HG03135 (cell line): Measurements from ENCODE around the gene POGLUT2.
"Not testable (repeated sequence)": the region's sequence is repeated elsewhere in the genome, so short reads cannot be mapped to it uniquely, and the experiment has no call there.

ENCODE experiments used
- ATAC-seq: cut with Tn5 transposase; IDR thresholded peaks from one replicate; pipeline ENCODE4 v1.9.1; 2021; ENCODE audit warnings: mild to moderate bottlenecking, moderate library complexity; ENCODE audit not compliant: unreplicated experiment

POGLUT2 gene

DNA sequence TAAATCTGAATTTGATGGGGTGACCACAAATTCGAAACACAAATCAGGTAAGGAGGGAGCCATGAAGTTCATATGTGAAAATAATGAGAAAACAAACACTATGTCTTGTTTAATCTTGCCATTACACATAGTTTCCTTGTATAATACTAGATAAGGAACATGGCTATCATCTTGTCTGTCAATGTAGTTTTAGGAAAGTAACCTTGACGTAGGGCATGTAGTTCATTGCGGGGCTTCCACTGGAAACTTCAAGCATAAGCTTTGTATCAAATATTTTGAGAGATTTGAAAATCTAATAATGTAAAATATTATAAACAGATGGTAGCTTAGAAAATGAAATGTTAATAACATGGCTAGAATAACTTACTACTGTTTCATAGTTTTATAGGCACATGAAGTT, 8.9 kb upstream of the POGLUT2 start:
- no peak for ATAC-seq

- no peak for ATAC-seq
Observed at GRCh38 chr13:102805680-102806079, 6.9 kb upstream of the POGLUT2 start.

GRCh38 chr13:102800145-102801041, 1.6 kb upstream of the POGLUT2 start:
- ATAC-seq: peak; percentile 75

DNA sequence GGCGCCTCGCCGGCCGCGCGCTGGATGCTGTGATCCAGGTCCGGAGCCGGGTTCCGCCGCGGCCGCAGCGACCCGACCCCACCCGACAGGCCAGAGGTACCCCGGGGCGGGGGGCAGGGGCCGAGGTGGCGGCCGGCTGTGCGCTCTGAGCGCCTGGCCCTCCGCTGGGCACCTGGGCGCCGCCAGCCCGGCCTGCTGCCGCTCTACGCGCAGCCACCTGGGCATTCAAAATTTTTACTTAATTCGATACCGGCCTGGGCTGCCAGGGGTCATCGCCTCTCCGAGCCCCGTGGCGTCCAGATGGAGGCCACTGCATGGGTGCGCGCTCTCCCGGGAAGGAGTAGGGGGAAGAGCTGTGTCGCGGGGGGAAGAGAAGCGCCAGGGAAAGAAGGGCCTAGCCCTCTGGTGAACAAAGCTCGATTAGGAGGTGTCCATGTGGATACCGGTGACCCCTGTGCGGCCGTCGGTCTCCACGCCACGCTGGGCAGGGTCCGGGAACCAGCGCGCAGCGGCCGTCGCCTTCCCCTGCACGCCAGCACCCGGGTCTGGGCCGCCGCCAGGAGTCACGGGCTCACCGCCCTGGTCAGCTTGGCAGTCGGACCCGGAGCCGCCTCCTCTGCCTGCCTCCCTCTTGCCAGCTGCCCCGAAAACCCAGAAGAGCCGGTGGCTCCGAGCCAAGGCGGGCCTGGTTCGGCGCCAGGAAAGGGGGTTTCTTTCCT, 809 bp upstream of the POGLUT2 start:
- ATAC-seq: peak; percentile 6

DNA sequence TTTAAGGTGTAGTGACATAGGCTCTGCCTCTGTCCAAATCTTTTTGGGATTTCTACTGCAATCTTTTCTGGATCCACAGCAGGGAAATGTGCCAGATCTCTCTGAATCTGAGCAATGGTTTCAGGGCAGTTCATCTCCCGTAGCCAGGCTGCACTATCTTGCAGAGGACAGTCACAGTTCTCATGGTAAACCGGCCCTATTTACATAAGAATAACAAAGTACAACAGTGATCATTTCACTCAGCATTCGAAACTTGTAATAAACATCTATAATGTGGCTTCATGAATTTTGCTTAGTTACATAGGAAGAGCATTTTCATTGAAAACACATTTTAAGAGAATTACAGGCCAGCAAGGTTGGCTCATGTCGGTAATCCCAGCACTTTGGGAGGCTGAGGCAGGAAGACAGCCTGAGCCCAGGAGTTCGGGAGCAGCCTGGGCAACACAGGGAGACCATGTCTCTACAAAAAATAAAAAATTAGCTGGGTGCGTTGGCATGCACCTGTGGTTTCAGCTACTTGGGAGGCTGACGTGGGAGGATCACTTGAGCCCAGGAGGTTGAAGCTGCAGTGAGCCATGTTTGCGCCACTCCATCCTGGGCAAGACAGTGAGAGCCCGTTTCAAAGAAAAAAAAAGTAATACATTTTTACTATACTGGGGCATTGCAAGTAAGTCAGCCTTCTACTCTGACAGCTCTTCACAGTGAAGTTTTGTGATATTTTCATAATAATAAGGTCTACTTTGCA, 5.0 kb downstream of the POGLUT2 start:
- ATAC-seq: no peak

DNA sequence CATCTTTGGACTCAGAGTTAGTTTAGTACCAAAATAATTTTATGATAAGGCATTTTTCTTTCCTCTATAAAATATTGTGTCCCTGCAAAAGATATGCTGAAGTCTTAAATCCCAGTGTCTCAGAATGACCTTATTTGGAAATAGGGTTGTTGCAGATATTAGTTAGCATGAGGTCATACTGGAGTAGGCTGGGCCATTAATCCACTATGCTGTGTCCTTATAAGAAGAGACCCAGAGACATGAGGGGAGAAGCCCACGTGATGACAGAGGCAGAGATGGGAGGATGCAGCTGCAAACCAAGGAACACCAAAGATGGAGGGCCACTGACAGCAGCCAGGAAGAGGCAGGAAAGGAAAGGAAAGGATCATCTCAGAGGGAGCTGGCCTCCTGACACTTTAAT, 6.4 kb downstream of the POGLUT2 start:
- ATAC-seq: no peak

DNA sequence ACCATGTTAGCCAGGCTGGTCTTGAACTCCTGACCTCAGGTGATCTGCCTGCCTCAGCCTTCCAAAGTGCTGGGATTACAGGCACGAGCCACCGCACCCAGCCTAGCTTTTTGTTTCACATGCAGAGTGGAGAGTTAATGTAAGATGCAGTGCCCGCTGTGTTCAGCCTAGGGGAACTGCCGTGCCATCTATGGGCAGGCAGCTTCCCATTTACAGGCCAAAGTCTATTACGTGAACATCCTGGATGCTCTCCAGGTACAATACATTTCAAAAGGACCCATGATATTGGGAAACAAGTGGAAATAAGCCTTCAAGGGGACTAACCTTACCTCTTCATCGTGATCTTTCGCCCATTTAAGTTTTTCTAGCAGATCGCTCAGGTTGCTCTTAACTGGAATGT, 10.1 kb downstream of the POGLUT2 start:
- ATAC-seq: no peak

GRCh38 chr13:102784483-102784882, 14.3 kb downstream of the POGLUT2 start:
- ATAC-seq: no peak

DNA sequence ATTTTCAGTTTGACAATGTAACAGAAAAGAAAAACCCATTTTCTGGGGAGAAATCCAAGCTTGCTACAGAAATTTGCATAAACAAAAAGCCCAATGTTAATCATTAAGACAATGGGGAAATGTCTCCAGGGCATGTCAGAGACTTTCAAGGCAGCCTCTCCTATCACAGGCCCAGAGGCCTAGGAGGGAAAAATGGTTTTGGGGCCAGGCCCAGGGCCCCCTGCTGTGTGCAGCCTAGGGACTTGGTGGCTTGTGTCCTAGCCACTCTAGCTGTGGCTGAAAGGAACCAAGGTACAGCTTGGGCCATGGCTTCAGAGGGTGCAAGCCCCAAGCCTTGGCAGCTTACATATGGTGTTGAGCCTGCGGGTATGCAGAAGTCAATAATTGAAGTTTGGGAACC, 17.2 kb downstream of the POGLUT2 start:
- no peak for ATAC-seq

DNA sequence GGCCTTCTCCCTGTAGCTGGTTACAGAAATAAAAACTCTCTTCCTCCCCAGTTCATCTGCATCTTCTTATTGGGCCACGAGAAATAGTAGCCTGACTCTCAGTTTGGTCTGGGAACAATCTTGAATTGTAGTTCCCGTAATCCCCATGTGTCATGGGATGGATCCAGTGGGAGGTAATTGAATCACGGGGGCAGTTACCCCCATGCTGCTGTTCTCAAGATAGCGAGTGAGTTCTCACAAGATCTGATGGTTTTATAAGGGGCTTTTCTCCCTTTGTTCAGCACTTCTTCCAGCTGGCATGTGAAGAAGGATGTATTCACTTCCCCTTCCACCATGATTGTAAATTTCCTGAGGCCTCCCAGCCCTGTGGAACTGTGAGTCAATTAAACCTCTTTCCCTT, 18.1 kb downstream of the POGLUT2 start:
- ATAC-seq: not testable (repeated sequence)

GRCh38 chr13:102779436-102780159, 19.2 kb downstream of the POGLUT2 start:
- no peak for ATAC-seq

DNA sequence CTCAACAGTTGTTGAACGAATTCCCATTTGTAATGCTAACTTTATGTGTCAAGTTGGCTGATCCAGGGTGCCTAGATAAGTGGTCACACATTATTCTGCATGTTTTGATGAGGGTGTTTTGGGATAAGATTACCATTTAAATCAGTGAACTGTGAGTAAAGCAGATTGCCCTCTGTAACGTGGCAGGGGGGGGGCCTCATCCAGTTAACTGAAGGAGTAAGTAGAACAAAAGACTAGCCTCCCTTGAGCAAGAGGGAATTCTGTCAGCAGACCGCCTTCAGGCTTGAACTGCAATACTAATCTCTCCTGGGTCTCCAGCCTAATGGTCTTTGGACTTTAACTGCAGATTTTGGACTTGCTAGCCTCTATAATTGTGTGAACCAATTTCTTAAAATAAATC, 21.0 kb downstream of the POGLUT2 start:
- ATAC-seq: no peak

DNA sequence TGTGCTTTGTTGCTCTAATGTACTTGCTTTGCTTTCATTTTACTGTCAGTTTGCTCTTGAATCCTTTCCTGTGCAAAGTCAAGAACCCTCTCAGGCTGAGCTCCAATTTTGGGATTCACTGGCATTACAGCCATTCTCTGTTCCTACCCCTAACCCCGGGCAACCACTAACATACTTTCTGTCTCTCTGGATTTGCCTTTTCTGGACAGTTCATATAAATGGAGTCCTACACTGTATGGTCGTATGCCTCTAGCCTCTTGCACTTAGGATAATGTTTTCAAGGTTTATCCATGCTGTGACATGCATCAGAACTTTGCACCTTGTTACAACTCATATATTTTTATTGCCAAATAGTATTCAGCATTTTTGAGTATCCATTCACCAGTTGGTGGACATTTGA, 22.5 kb downstream of the POGLUT2 start:
- no peak for ATAC-seq

DNA sequence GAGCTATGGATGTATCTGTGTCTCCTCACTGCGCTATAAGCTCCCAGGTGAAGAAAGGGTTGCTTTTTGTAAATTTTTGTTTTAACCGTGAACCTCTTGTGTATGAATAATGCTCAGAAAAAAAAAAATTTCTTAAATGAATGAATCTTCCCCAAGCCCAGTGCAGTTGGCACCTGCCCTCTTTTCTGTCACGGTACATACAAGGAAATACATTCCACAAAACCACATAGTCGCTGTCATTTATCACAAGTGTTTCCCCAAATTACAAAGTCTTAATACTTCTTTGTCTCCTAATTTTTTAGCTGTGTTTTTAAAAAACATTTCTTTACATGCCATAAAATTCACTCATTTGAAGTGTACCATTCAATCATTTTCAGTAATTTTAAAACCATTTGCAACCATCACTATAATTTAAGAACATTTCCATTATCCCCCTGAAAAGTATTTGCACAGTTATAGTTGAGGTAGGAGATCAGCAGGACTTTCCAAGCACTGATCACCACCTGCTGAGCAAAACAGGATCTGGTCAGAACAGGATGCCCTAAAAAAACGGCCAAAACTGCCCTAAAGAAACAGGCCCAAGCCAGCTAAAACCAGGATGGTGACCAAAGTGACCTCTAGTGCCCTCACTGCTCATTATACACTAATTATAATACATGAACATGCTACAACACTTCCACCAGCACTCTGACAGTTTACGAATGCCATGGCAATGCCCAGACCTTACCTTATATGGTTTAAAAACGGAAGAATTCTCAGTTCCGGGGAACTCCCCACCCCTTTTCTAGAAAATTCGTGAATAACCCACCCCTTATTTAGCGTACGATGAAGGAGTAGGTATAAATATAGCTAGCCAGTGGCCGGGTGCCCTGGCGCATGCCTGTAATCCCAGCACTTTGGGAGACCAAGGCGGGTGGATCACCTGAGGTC, 23.9 kb downstream of the POGLUT2 start:
- no peak for ATAC-seq

DNA sequence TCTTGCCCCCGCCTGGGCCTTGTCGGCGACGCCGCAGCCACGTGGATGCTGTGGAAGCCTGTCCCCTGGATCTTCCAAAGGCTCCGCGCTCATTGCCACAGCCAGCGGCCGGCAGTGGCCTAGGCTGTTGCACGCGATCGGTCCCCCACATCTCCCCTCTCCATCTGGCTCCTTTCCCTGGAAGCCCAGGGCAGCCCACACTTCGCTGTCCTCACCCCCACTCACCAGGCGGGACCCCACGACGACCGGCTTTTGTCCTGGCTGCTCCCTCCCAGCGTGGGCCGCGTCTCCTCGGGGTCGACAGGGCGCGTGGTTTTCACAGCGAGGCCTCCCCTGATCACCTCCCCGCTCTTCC, 24.6 kb downstream of the POGLUT2 start:
- no peak for ATAC-seq

- peak; percentile 89 for ATAC-seq
Observed at GRCh38 chr13:102773441-102774213, 25.1 kb downstream of the POGLUT2 start, which contains the start of gene TEX30. TSS of gene TEX30 (minus strand) at chr13:102773786. CDS start at chr13:102770026, 3,760 bp downstream.

- no peak for ATAC-seq
Observed at GRCh38 chr13:102772042-102772425, 26.7 kb downstream of the POGLUT2 start.

- no peak for ATAC-seq
Observed at GRCh38 chr13:102771298-102772041, 27.3 kb downstream of the POGLUT2 start.
